Breast epithelium (tissue), 3 donors: ENCODE data around the gene TBXAS1.

Experiments used
- CTCF ChIP-seq, 3 donors: fragments of 450-650 bp; IDR thresholded peaks; one replicate each; pipeline ENCODE4 v1.5.1; 2016 to 2017; ENCODE audit warnings: antibody characterized with exemption in 3 of 3, mild to moderate bottlenecking in 3 of 3, moderate library complexity in 3 of 3
- POLR2A ChIP-seq: fragments of 450-650 bp; IDR thresholded peaks from one replicate; pipeline ENCODE4 v1.6.1; 2016; ENCODE audit warnings: antibody characterized with exemption, mild to moderate bottlenecking, moderate library complexity
- POLR2AphosphoS5 ChIP-seq, 3 donors: sonication (generic); formaldehyde crosslinking; IDR thresholded peaks; one replicate each; pipeline ENCODE4 v1.6.1; 2017; ENCODE audit warnings: antibody characterized with exemption in 3 of 3

- peak; percentile 31 to 62 (median 42) for TF ChIP-seq POLR2AphosphoS5 (IDR thresholded peaks at IDR 0.05)
- TF ChIP-seq CTCF (IDR thresholded peaks at IDR 0.05) = no peak
- TF ChIP-seq POLR2A = no peak
Measured at GRCh38 chr7:140062528-140063299, 233.7 kb downstream of the TBXAS1 start, which contains the start of gene PARP12.
